H4 (cell line): ENCODE measurements around the gene WWOX. TPM values are rescaled to one million over a fixed set of nuclear protein-coding genes. Genes with fewer than 3 reads are reported as not detected.
A peak's percentile ranks its signal among the peaks of the same experiment; 100 is the strongest.

Experiments
- DNase-seq: peaks from one replicate; pipeline ENCODE4 v3.0.0-alpha.2; 2015; ENCODE audit warnings: low spot score
- total RNA-seq: library from RNA; depleted of rRNA; stranded (reverse); fragments of >200 nt; shearing (Covaris generic); gene quantifications from 2 replicates; pipeline ENCODE4 v1.2.3, GENCODE V29; 2014

WWOX gene
- total RNA-seq, 1 experiment from 2014 or later, result 25.4 TPM

- no peak for DNase-seq
Observed at GRCh38 chr16:78436846-78437245, 337.4 kb downstream of the WWOX start.

DNA sequence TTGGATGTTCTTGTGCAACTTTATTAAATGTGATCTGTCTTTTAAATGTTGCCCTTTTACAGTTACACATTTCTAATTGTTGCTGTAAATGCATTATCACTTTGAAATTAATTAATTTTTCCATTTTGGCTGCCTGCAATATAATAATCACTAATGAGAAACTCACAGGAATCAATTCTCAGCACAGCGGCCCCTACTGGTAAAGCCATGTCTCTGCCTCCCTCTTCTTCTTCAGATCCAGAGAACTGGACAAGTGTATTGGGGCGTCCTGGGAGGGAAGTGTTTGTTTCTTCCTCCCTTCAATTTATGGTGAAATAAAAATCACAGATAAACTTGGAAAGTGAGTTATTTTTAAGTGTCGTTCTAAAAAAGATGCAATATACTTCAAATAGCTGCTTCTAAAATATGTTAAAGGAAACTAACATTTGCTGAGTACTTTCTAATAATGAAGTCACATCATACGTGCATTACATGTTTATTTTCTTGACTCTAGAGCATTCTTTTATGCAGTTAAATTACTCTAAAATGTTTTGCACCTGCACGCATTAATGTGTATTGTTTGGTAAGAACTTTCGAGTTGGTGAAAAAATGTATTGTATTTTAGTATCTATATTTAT is 338.0 kb downstream of the WWOX start:
- no peak for DNase-seq

- DNase-seq, result no peak
Observed at GRCh38 chr16:78438219-78438618, 338.8 kb downstream of the WWOX start.

- DNase-seq, result no peak
Observed at GRCh38 chr16:78438632-78439031, 339.2 kb downstream of the WWOX start.

GRCh38 chr16:78439646-78440045 is 340.2 kb downstream of the WWOX start:
- DNase-seq, result no peak

DNA sequence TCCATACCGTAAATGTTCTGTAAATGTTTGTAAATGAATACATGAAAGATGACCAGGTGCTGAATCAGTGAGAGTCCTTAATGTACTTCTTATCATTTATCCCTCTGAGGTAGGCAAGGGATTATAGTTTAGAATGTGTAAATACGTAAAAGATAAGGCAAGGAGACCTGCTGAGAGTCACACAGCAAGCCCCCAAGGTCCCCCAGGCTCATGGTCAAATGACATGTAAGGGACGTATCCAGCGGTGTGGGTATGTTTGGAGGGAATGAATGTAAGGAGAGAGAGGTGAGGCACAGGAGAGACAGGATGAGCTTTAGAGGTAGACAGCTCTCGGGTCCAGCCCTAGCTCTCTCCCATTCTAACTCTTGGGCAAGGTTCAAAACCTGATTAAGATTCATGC is 341.8 kb downstream of the WWOX start:
- DNase-seq, result no peak

DNA sequence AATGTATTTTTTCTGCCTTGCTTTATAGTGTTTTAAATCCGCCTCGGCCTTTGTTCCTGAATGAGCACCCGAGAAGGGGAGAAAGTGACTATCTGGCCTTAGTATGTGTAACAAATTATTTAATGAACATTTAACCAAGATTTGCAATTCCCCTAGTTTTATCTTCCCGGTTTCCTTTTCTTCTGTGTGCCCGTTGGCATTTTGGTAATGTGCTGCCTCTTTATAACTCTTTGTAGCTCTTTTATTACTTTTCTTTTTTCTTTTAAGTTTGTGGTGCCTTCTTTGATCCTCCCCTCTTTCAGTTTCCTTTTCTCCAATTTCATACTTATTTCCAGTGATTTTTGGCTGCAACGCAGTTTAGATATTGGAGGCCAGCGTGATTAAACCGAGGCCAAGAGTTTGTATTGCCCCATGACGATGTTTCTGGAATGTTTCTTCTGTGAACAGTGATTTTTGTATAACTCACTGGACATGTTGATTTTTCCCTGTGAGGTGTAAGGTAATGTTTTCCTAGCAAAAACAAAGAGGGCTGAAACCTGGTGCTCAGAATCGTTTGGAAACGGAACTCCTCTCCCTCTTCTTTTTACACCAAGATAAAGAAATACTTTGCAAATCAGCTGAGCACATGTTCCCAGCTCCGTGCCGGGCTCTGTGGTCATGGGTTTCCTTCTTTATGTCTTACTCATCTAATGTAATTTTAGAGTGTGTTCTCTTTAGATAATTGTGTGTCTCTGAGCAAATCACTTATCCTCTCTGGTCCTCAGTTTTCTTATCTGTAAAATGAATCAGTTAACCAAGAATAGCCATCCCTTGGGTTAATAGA is 344.3 kb downstream of the WWOX start:
- no peak for DNase-seq

- no peak for DNase-seq
Observed at GRCh38 chr16:78445818-78446217, 346.4 kb downstream of the WWOX start.

- DNase-seq, result no peak
Observed at GRCh38 chr16:78446486-78446885, 347.0 kb downstream of the WWOX start.

DNA sequence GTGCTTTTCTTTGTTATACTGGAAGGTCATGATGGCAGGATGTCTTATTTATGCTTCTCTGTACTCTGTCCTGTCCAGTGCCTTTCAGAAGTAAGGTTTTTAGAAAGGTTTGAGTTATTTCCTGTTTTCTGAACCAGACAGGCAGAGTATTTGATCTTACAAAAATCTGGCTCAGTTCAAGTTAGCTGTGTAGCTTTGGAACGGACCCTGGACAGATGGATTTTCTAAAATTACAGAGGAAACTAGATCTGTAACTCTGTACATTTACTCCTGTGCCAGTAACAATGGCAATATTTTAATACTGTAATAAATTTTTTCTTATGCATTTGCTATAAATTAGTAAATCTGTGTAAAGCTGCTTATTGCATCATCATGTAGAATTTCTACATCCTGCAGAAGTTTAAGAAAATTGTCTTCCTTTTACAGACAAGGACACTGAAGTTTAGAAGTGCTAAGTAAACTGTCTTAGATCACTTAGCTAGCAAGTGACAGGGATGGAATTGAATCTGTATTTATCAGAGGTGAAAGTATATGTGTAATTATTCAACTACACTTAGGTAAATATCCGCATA is 347.6 kb downstream of the WWOX start:
- no peak for DNase-seq

GRCh38 chr16:78448658-78449271 is 349.3 kb downstream of the WWOX start:
- no peak for DNase-seq

DNA sequence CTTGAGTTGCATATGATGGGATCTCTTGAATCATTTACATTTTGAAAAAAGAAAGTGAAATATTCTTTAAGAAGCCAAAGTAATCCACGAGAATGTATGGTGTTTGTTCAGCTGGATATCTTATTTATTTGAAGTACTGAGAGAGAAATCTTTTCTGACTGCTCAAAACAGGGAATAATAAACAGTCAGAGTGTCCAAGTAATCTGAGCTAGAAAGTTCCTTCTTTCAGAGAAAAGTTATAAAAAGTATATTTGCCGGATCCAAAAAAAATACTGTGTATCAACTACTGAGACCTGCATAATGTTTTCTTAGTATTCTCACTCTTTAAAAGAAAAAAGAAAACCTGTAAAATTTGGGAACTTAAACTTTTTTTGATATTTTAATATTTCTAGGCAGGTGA is 350.8 kb downstream of the WWOX start:
- DNase-seq, result no peak

DNA sequence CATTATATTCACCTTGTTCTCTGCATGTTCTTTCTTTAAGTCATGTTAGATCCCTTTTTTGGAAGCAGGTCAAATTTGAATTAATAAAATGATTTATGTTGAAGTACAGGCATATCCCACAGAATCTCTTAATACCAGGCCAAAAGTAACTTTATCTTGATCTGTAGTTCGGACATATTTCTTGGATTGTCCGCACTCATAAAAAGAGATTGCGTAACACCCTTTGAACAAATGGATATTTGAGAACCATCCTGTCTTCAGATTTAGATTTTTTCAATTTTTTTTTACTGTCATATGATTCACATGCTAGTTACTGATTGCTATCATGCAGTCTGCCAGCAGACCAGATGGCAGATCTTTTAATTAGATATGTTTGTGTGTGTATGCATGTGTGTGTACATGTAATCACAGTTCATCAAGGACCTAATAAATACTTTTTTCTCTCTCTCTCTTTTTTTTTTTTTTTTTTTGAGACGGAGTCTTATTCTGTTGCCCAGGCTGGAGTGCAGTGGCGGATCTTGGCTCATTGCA is 352.6 kb downstream of the WWOX start:
- DNase-seq, result no peak

GRCh38 chr16:78455861-78456260 is 356.4 kb downstream of the WWOX start:
- no peak for DNase-seq

DNA sequence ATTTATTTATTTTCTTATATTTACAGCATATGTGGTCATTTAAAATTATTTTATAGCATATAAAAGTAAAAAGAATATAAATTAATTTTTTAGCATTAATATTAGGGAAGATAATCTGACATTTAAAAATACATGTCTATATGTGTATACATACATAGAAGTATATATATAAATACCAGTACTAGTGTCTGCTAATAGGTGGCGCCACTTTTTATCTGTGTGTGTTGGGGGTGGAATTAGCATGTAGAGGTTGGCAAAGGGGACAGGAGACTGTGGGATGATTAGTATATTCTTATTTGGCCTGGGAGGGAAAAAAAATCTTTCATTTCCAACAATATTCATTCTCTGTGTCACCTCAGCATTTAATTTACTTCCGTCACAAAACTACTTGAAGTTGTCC is 359.1 kb downstream of the WWOX start:
- no peak for DNase-seq

DNA sequence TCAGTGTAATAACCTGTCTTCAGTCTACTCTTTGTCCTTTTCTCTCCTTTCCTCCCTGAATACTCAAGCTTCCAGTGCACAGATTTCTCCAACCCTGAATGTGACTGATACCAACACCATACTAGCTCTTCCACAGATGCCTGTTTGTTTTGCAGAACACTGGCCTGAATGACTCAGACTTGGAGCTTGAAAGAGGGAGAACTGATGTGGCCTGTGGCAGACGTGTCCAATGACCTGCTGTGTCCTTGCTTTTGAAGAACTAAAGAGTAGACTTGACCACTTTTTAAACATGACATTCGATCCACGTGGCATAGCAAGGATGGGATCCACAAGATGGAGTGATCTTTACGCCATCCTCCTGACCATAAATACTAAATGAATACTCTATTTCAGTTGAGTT is 361.0 kb downstream of the WWOX start:
- no peak for DNase-seq

GRCh38 chr16:78461087-78461486 is 361.6 kb downstream of the WWOX start:
- DNase-seq, result no peak

DNA sequence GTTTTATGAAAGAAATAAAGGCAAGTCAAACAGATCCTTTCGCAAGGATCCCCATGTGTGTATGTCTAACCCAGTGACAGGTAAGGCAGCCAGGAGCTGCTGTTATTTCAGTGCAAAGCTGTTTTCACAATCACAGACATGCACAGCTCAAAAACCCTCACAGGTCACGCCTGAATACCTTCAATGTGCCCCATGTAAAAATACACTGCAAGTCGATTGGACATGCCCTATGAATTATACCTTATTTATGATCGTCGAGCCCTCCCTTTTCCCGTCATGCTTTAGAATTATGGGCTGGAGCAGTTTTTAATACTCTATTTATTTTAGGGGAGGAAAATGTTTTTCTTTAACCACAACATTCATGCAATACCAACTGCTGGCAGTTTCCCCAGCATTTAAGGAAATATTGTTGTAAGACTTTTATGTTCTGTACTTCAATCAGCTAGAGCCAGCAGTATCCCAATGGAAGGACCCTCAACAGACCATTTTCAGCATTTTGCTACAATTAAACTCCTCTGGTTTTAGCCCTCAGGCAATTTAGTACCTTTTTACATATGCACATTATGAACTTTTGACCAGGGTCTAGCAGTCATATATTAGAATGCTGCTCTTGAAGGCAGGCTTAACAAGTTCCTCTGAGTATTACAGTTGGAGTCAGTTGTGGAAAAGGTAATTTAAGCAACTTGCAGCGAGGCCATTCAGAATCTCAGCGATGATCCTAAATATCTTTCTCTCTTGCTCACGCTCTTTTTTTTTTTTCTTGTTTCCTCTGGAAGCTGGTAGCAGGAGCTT is 362.2 kb downstream of the WWOX start:
- DNase-seq, result peak; percentile 7

GRCh38 chr16:78462288-78463208 is 363.1 kb downstream of the WWOX start:
- DNase-seq, result no peak

- DNase-seq, result no peak
Observed at GRCh38 chr16:78463591-78463990, 364.1 kb downstream of the WWOX start.

DNA sequence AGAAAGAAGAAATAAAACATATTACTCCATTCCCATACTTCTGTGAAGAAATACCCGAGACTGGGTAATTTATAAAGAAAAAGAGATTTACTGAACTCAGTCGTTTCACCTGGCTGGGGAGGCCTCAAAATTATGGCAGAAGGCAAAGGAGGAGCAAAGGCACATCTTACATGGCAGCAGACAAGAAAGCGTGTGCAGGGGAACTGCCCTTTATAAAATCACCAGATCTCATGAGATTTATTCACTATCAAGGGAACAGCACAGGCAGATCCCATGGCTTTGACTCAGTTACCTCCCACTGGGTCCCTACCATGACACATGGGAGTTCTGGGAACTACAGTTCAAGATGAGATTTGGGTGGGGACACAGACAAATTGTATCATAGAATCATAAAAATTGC is 365.4 kb downstream of the WWOX start:
- DNase-seq, result no peak
